Naive thymus-derived CD4-positive, alpha-beta T cell (primary cell): ENCODE measurements around the gene ZBTB49. TPM values are rescaled to one million over a fixed set of nuclear protein-coding genes. Genes with fewer than 3 reads are reported as not detected.

ENCODE experiments used
- ATAC-seq: fragments of 150-1000 bp; cut with Tn5 transposase; 2 replicates; pipeline ENCODE4 v1.10.0; 2021; ENCODE audit warnings: mild to moderate bottlenecking, moderate library complexity
- CTCF ChIA-PET: fragments of 350-600 bp; sonication (Branson Sonifier 250); formaldehyde crosslinking; loops from one replicate; lab custom pipeline; 2021; ENCODE audit warnings: antibody characterized with exemption; lab: Charles Lee
- POLR2A ChIA-PET: fragments of 350-600 bp; sonication (Branson Sonifier 250); formaldehyde crosslinking; loops from one replicate; lab custom pipeline; 2021; ENCODE audit warnings: antibody characterized with exemption, inconsistent platforms; lab: Charles Lee
- DNase-seq, 9 donors: peaks; one replicate each; pipeline versions ENCODE4 v3.0.0 to v3.0.0-alpha.2; 2020 to 2022; ENCODE audit warnings: mixed read lengths in 1 of 9
- H3K27ac ChIP-seq: one replicate; pipeline ENCODE4 v1.7.0; 2013; ENCODE audit warnings: mild to moderate bottlenecking, low read depth, low read length, moderate library complexity
- H3K27me3 ChIP-seq, 2 donors: one replicate each; pipeline ENCODE4 v1.7.0; 2013; ENCODE audit warnings: low read length in 2 of 2, mild to moderate bottlenecking in 2 of 2, moderate library complexity in 2 of 2; ENCODE audit not compliant: control insufficient read depth in 2 of 2, insufficient read depth in 2 of 2
- H3K36me3 ChIP-seq, 3 experiments: 1 replicate in 2 of 3; 2 replicates in 1 of 3; pipeline ENCODE4 v1.7.0; 2013; ENCODE audit warnings: low read length in 3 of 3, mild to moderate bottlenecking in 3 of 3, moderate library complexity in 1 of 3; ENCODE audit not compliant: insufficient read depth in 3 of 3, control insufficient read depth in 2 of 3
- H3K4me1 ChIP-seq, 2 donors: one replicate each; pipeline ENCODE4 v1.7.0; 2013; ENCODE audit warnings: low read length in 2 of 2, mild to moderate bottlenecking in 2 of 2, moderate library complexity in 1 of 2; ENCODE audit not compliant: control insufficient read depth in 2 of 2, insufficient read depth in 2 of 2
- H3K4me3 ChIP-seq: 2 replicates; pipeline ENCODE4 v1.7.0; 2013; ENCODE audit warnings: mild to moderate bottlenecking, low read length
- H3K9me3 ChIP-seq, 3 experiments: 1 replicate in 2 of 3; 2 replicates in 1 of 3; pipeline ENCODE4 v1.7.0; 2013; ENCODE audit warnings: low read length in 3 of 3; ENCODE audit not compliant: control insufficient read depth in 2 of 3
- H3K27ac Mint-ChIP-seq, 9 donors: one replicate each; pipeline ENCODE4 v1.8.0; 2020 to 2022; ENCODE audit warnings: mixed read lengths in 9 of 9, mild to moderate bottlenecking in 8 of 9, moderate library complexity in 5 of 9, inconsistent platforms in 2 of 9
- H3K27me3 Mint-ChIP-seq, 5 donors: one replicate each; pipeline ENCODE4 v1.8.0; 2021 to 2022; ENCODE audit warnings: mixed read lengths in 5 of 5, mild to moderate bottlenecking in 1 of 5
- H3K36me3 Mint-ChIP-seq, 5 donors: one replicate each; pipeline ENCODE4 v1.8.0; 2020 to 2022; ENCODE audit warnings: mixed read lengths in 5 of 5, mild to moderate bottlenecking in 3 of 5, inconsistent platforms in 1 of 5
- H3K4me1 Mint-ChIP-seq, 7 donors: one replicate each; pipeline ENCODE4 v1.8.0; 2020 to 2022; ENCODE audit warnings: mixed read lengths in 7 of 7, mild to moderate bottlenecking in 3 of 7, inconsistent platforms in 1 of 7
- H3K4me3 Mint-ChIP-seq, 10 donors: one replicate each; pipeline ENCODE4 v1.8.0; 2020 to 2022; ENCODE audit warnings: mild to moderate bottlenecking in 10 of 10, mixed read lengths in 10 of 10, moderate library complexity in 6 of 10, inconsistent platforms in 2 of 10
- H3K9me3 Mint-ChIP-seq, 11 donors: one replicate each; pipeline ENCODE4 v1.8.0; 2020 to 2022; ENCODE audit warnings: mixed read lengths in 11 of 11, mild to moderate bottlenecking in 4 of 11, inconsistent platforms in 1 of 11, moderate library complexity in 1 of 11
- intact Hi-C, 2 donors: fragments of 100-400 bp; cut with micrococcal nuclease; formaldehyde crosslinking; loops; one replicate each; pipeline ENCODE4 v1.15.1; 2023
- polyA plus RNA-seq, 2 donors: library from polyadenylated mRNA; unstranded; fragments of 300-500 nt; fragmentation: Illumina TruSeq; gene quantifications; one replicate each; pipeline ENCODE4 v1.2.3, GENCODE V29; 2021
- total RNA-seq, 6 experiments: library from RNA in 5 of 6; stranded (reverse) in 5 of 6; gene quantifications; 1 replicate in 5 of 6; 2 replicates in 1 of 6; pipeline ENCODE4 v1.2.3 and lab custom pipeline; 2021 to 2026

Gene ZBTB49
- total and polyA plus RNA-seq, 7 experiments from 2014 or later, result 2.0 to 16.1 (median 8.0) TPM

GRCh38 chr4:4316150-4316495 lies 26.1 kb downstream of the ZBTB49 start:
- Mint-ChIP-seq H3K9me3 (no peaks in the 10 kb centered on the region), H3K27me3 (no peaks in the 10 kb centered on the region), H3K4me1 (peaks cover 0 to 4% (median 0%) of the 10 kb centered on the region in 7 donors), H3K4me3 (no peak overlapping the region), H3K27ac (no peak overlapping the region), H3K36me3 (peaks cover 0 to 47% (median 15%) of the 10 kb centered on the region in 5 donors)
- Histone ChIP-seq H3K4me1 (no peaks in the 10 kb centered on the region), H3K36me3 (peaks cover 0 to 59% (median 5%) of the 10 kb centered on the region in 3 experiments), H3K27ac (no peak overlapping the region), H3K4me3 (no peak overlapping the region), H3K9me3 (no peaks in the 10 kb centered on the region), H3K27me3 (no peaks in the 10 kb centered on the region)
- intact Hi-C loops, result no loop called here
- ChIA-PET CTCF (interaction anchor here (0.9 kb wide), 1 partner anchor 62 kb away, joined by 3 read pairs; no protein-coding TSS in a partner anchor), POLR2A (no interaction called here)
- no peak for DNase-seq
- ATAC-seq, result no peak

- peaks cover 0 to 71% (median 5%) of the 10 kb centered on the region in 3 experiments for H3K36me3 ChIP-seq
- ChIA-PET POLR2A (no interaction called here), CTCF (interaction anchor here (0.7 to 1.5 kb wide), 2 partner anchors 21 to 58 kb away, joined by 3 read pairs; no protein-coding TSS in a partner anchor)
- H3K4me3 ChIP-seq, result no peak overlapping the region
- no peaks in the 10 kb centered on the region for H3K27me3 ChIP-seq
- intact Hi-C loops, result no loop called here
- no peaks in the 10 kb centered on the region for H3K9me3 ChIP-seq
- H3K4me1 Mint-ChIP-seq, result peaks cover 0 to 4% (median 0%) of the 10 kb centered on the region in 7 donors
- no peak overlapping the region for H3K4me3 Mint-ChIP-seq
- peak overlapping the region in 1 of 9 donors; percentile 24 for H3K27ac Mint-ChIP-seq
- H3K9me3 Mint-ChIP-seq, result no peaks in the 10 kb centered on the region
- DNase-seq, result no peak
- no peak for ATAC-seq
- peaks cover 0 to 59% (median 26%) of the 10 kb centered on the region in 5 donors for H3K36me3 Mint-ChIP-seq
- no peaks in the 10 kb centered on the region for H3K27me3 Mint-ChIP-seq
- no peaks in the 10 kb centered on the region for H3K4me1 ChIP-seq
- no peak overlapping the region for H3K27ac ChIP-seq
These were observed 27.6 kb downstream of the ZBTB49 start for GRCh38 chr4:4317496-4318232.

GRCh38 chr4:4320528-4320927 lies 30.5 kb downstream of the ZBTB49 start:
- Histone ChIP-seq H3K4me1 (no peaks in the 10 kb centered on the region), H3K4me3 (no peak overlapping the region), H3K9me3 (no peaks in the 10 kb centered on the region), H3K27me3 (no peaks in the 10 kb centered on the region), H3K27ac (no peak overlapping the region), H3K36me3 (peaks cover 0 to 50% (median 0%) of the 10 kb centered on the region in 3 experiments)
- Mint-ChIP-seq H3K4me1 (peaks cover 0 to 4% (median 0%) of the 10 kb centered on the region in 7 donors), H3K27ac (no peak overlapping the region), H3K4me3 (no peak overlapping the region), H3K36me3 (peaks cover 0 to 49% (median 21%) of the 10 kb centered on the region in 5 donors), H3K27me3 (no peaks in the 10 kb centered on the region), H3K9me3 (no peaks in the 10 kb centered on the region)
- intact Hi-C loops, result no loop called here
- DNase-seq, result no peak
- ChIA-PET POLR2A (no interaction called here), CTCF (no interaction called here)
- ATAC-seq, result no peak

- Mint-ChIP-seq H3K27ac (no peak overlapping the region), H3K27me3 (no peaks in the 10 kb centered on the region), H3K4me1 (peaks cover 0 to 4% (median 0%) of the 10 kb centered on the region in 7 donors), H3K9me3 (no peaks in the 10 kb centered on the region), H3K4me3 (no peak overlapping the region), H3K36me3 (peaks cover 0 to 43% (median 18%) of the 10 kb centered on the region in 5 donors)
- DNase-seq (no peak), ATAC-seq (no peak)
- Histone ChIP-seq H3K36me3 (peaks cover 0 to 44% (median 0%) of the 10 kb centered on the region in 3 experiments), H3K9me3 (no peaks in the 10 kb centered on the region), H3K4me1 (no peaks in the 10 kb centered on the region), H3K27ac (no peak overlapping the region), H3K27me3 (no peaks in the 10 kb centered on the region), H3K4me3 (no peak overlapping the region)
- ChIA-PET CTCF (no interaction called here), POLR2A (no interaction called here)
- intact Hi-C loops, result no loop called here
These were observed 31.1 kb downstream of the ZBTB49 start for GRCh38 chr4:4320951-4321714.

- H3K36me3 Mint-ChIP-seq, result peaks cover 0 to 37% (median 18%) of the 10 kb centered on the region in 5 donors
- H3K9me3 Mint-ChIP-seq, result no peaks in the 10 kb centered on the region
- no peak overlapping the region for H3K4me3 Mint-ChIP-seq
- H3K4me1 Mint-ChIP-seq, result peaks cover 0 to 4% (median 0%) of the 10 kb centered on the region in 7 donors
- H3K4me1 ChIP-seq, result no peaks in the 10 kb centered on the region
- H3K27me3 Mint-ChIP-seq, result no peaks in the 10 kb centered on the region
- no peak for ATAC-seq
- no peak overlapping the region for H3K4me3 ChIP-seq
- intact Hi-C loops, result no loop called here
- peak overlapping the region in 1 of 9 donors; percentile 41 for H3K27ac Mint-ChIP-seq
- no peak overlapping the region for H3K27ac ChIP-seq
- no peak for DNase-seq
- H3K9me3 ChIP-seq, result no peaks in the 10 kb centered on the region
- no peaks in the 10 kb centered on the region for H3K27me3 ChIP-seq
- ChIA-PET POLR2A (interaction anchor here (0.6 kb wide), 1 partner anchor 30 kb away, joined by 3 read pairs; no protein-coding TSS in a partner anchor), CTCF (interaction anchor here (1.1 kb wide), 1 partner anchor 71 kb away, joined by 4 read pairs; no protein-coding TSS in a partner anchor)
- H3K36me3 ChIP-seq, result peaks cover 0 to 34% (median 0%) of the 10 kb centered on the region in 3 experiments
These were observed 32.1 kb downstream of the ZBTB49 start for GRCh38 chr4:4321951-4322688.

- POLR2A ChIA-PET, result no interaction called here
- H3K27ac ChIP-seq, result no peak overlapping the region
These were observed 33.9 kb downstream of the ZBTB49 start for GRCh38 chr4:4323705-4324534.

More at GRCh38 chr4:4323705-4324534, 33.9 kb downstream of the ZBTB49 start:
- no peaks in the 10 kb centered on the region for H3K27me3 Mint-ChIP-seq
- Histone ChIP-seq H3K27me3 (no peaks in the 10 kb centered on the region), H3K4me1 (no peaks in the 10 kb centered on the region), H3K4me3 (no peak overlapping the region), H3K36me3 (peaks cover 0 to 31% (median 0%) of the 10 kb centered on the region in 3 experiments), H3K9me3 (no peaks in the 10 kb centered on the region)
- CTCF ChIA-PET, result no interaction called here
- DNase-seq, result no peak
- peaks cover 0 to 27% (median 18%) of the 10 kb centered on the region in 5 donors for H3K36me3 Mint-ChIP-seq
- no peak for ATAC-seq
- intact Hi-C loops, result no loop called here
- no peak overlapping the region for H3K4me3 Mint-ChIP-seq
- H3K27ac Mint-ChIP-seq, result peak overlapping the region in 3 of 9 donors; percentile 23 to 42 (median 28)
- H3K9me3 Mint-ChIP-seq, result no peaks in the 10 kb centered on the region
- H3K4me1 Mint-ChIP-seq, result peaks cover 0 to 4% (median 0%) of the 10 kb centered on the region in 7 donors
